Coronary artery (tissue), 2 donors: Measurements from ENCODE around the gene TTYH3.

Experiments used
- DNase-seq: peaks from one replicate; pipeline ENCODE4 v3.0.0-alpha.2; 2017; ENCODE audit warnings: low spot score
- H3K27ac ChIP-seq, 2 donors: fragments of 200-600 bp; sonication (generic); one replicate each; pipeline ENCODE4 v1.5.1; 2016 to 2019
- H3K4me3 ChIP-seq: fragments of 200-600 bp; sonication (generic); 2 replicates; pipeline ENCODE4 v1.5.1; 2016; ENCODE audit warnings: mild to moderate bottlenecking, moderate library complexity
- TF ChIP-seq, protein P1 (sequence below): fragments of 200-600 bp; sonication (generic); IDR thresholded peaks from one replicate; pipeline ENCODE4 v1.5.1; 2019; ENCODE audit warnings: antibody characterized with exemption

TTYH3 gene

DNA sequence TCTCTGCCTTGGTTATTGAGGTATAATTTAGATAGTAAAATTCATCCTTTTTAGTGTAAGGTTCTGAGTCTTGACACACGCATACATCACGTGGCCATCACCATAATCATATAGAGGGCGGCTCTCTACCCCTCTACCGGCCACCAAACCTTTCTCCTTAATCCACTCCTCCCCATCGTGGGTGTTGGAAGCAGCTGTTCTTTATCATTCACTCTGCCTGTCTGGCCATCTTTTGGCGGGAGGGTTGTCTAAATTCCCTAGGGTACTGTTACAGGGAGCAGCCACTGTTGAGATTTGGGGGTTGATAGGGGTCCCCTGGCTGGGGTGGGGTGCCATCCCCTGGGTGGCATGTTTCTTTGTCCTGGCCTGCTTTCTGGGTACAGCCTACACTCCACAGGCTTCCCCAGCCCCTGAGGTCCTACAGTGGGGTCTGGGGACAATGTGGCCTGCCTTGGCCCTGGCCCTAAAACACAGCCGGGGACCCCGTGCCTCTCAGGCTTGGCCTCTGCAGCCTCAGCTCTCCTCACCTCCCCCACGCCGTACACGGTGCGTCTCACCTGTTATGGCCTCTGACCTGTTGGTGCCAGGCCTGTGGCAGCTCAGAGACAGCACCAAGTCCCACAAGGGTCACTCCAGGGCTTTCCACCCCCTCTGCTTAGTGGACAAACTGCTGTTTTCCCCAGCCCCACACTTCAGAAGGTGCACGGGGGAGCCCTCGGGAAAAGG, 73.7 kb downstream of the TTYH3 start:
- no peak for DNase-seq
- Histone ChIP-seq H3K27ac (no peak overlapping the region), H3K4me3 (no peak overlapping the region)
- TF ChIP-seq, protein P1, sequence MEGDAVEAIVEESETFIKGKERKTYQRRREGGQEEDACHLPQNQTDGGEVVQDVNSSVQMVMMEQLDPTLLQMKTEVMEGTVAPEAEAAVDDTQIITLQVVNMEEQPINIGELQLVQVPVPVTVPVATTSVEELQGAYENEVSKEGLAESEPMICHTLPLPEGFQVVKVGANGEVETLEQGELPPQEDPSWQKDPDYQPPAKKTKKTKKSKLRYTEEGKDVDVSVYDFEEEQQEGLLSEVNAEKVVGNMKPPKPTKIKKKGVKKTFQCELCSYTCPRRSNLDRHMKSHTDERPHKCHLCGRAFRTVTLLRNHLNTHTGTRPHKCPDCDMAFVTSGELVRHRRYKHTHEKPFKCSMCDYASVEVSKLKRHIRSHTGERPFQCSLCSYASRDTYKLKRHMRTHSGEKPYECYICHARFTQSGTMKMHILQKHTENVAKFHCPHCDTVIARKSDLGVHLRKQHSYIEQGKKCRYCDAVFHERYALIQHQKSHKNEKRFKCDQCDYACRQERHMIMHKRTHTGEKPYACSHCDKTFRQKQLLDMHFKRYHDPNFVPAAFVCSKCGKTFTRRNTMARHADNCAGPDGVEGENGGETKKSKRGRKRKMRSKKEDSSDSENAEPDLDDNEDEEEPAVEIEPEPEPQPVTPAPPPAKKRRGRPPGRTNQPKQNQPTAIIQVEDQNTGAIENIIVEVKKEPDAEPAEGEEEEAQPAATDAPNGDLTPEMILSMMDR, result no peak

DNA sequence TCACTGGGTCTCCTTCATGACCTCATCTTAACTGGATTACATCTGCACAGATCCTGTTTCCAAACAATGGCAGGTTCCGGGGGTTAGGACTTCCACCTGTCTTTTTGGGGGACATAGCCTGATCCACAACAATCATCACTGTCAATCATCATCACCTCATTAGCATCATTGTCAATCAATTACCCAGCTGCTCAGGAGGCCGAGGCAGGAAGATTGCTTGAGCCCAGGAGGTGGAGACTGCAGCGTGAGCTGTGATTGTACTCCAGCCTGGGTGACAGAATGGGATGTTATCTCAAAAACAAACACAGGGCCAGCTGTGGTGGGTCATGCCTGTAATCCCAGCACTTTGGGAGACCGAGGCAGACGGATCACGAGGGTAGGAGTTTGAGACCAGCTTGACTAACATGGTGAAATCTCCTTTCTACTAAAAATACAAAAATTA, 74.9 kb downstream of the TTYH3 start:
- TF ChIP-seq, protein P1, result no peak
- DNase-seq, result no peak
- Histone ChIP-seq H3K27ac (no peak overlapping the region), H3K4me3 (no peak overlapping the region)

DNA sequence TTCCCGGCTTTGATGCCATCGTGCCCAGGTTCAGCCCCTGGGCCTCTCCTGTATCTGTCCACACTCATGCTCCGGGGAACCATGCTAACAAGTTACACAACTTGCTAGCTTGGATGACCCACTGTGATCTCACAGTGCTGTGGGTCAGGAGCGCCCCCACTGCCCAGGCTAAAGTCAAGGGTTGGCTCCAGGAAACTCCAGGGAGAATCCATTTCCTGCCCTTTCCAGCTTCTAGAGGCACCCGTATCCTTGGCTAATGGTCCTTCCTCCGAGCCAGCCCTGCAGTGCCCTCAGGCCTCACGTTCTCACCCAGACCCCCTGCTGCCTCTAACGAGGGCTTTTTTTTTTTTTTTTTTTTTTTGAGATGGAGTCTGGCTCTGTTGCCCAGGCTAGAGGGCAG, 75.7 kb downstream of the TTYH3 start:
- Histone ChIP-seq H3K27ac (no peak overlapping the region), H3K4me3 (no peak overlapping the region)
- TF ChIP-seq, protein P1, result no peak
- DNase-seq, result no peak

GRCh38 chr7:2708041-2708440, 76.3 kb downstream of the TTYH3 start:
- H3K27ac ChIP-seq, result no peak overlapping the region
- DNase-seq, result no peak
- no peak overlapping the region for H3K4me3 ChIP-seq
- TF ChIP-seq, protein P1, result no peak

DNA sequence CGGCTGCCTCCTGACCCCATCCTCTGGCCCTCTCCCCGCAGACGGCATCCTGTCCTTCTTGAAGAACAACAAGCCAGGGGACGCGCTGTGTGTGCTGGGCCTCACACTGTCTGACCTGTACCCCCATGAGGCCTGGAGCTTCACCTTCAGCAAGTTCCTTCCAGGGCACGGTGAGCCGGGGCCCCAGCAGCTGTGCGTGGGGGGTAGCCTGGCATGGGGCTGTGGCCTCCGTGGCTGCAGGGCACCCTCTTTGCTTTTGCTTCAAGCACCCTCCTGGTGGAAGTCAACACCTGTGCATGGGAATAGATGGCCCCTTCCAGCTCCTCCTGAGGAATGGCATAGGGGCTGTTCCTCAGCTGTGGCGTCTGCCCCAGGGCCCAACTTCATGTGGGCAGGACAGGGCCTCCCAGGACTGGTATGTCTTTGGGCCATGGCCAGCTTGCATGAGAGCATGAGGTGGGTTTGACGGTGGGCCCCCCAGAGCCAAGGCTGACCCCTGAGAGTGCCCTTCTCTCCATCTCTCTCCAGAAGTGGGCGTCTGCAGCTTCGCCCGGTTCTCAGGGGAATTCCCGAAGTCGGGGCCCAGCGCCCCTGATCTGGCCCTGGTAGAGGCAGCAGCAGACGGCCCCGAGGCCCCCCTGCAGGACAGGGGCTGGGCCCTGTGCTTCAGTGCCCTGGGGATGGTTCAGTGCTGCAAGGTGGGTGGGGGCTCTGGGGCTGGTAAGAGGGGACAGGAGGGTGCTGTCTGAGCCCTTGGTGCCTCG, 76.9 kb downstream of the TTYH3 start:
- Histone ChIP-seq H3K4me3 (no peak overlapping the region), H3K27ac (no peak overlapping the region)
- TF ChIP-seq, protein P1, result no peak
- DNase-seq, result no peak

GRCh38 chr7:2709553-2710285, 77.9 kb downstream of the TTYH3 start:
- TF ChIP-seq, protein P1, result peak; percentile 42
- no peak overlapping the region for H3K27ac ChIP-seq
- no peak for DNase-seq
- peak overlapping the region; percentile 24 for H3K4me3 ChIP-seq
